Measurements from ENCODE around the gene TOM1L2.

DNA sequence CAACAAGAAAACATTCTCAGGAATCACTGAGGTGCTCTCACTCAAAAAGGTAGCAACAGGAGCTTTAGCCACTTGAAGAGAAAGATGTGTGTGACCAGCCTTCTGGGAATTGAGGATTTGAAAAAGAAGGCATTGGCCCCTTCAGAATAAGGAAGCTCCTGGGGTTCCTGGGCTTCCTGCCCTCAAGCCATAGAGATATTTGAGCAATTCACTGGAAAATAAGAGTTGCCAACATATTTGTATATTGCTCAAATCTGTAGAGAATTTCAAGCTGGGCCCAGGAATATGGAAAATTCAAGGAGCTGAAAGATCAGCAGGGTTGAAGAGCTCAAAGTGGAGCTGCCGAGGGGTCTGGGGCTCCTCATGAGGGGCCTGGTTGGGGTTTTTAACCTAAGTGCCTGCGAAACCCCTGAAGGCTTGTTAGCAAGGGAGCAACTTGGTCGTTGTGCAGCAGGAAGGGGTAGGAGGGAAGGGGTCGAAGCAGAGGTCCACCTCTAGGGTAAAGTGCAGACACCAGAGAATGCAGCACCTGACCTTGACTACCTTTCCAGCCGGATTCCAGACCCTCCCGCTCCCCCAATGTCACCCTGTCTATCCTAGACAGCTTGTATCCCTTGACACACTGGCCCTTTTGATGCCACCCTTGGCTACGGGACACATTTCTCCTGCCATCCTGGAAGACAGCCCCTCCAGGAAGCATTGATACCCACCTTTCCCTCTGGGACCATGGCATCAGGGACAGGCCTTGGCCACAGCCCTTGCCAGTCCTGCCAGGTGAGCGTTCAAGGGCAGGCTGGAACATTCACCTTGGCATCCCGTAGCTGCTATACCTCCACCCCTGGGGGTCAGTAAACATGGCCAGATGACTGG is 67.8 kb downstream of the TOM1L2 start:
- TF ChIP-seq TAF1 (IDR thresholded peaks at IDR 0.05; ENCODE audit: low read depth, low read length) = no peak
- TF ChIP-seq POU2F2 (IDR thresholded peaks at IDR 0.05; ENCODE audit: low read depth, low read length) = no peak

Measured in GM12891 (cell line).